K562 (cell line): ENCODE results near the gene CD300C. TPM values are rescaled to one million over a fixed set of nuclear protein-coding genes. Genes with fewer than 3 reads are reported as not detected.

Experiments used
- BHLHE40 ChIP-seq: IDR thresholded peaks from 2 replicates; pipeline ENCODE4 v1.6.1; 2011; ENCODE audit warnings: low read length, improper control_type of control experiment
- HCFC1 ChIP-seq: IDR thresholded peaks from 2 replicates; pipeline ENCODE4 v1.6.1; 2012; ENCODE audit warnings: low read depth, low read length, improper control_type of control experiment
- KAT7 ChIP-seq: sonication (generic); formaldehyde crosslinking; IDR thresholded peaks from 2 replicates; pipeline ENCODE4 v1.8.0; 2022; ENCODE audit warnings: missing genetic modification reagents, mild to moderate bottlenecking, borderline replicate concordance
- MTA3 ChIP-seq: fragments of 450-650 bp; formaldehyde crosslinking; IDR thresholded peaks from 2 replicates; pipeline ENCODE4 v1.6.1; 2017; ENCODE audit warnings: mild to moderate bottlenecking, borderline replicate concordance
- TEAD1 ChIP-seq, 2 experiments: fragments of 450-650 bp in 1 of 2; sonication (generic) in 1 of 2; formaldehyde crosslinking; IDR thresholded peaks; 2 replicates each; pipeline versions ENCODE4 v1.4.0 to v1.8.0; 2020 to 2022; ENCODE audit warnings: mild to moderate bottlenecking in 2 of 2, missing genetic modification reagents in 1 of 2
- ZNF431 ChIP-seq: sonication (generic); formaldehyde crosslinking; IDR thresholded peaks from 2 replicates; pipeline ENCODE4 v1.8.0; 2022; ENCODE audit warnings: mild to moderate bottlenecking, missing genetic modification reagents
- polyA plus RNA-seq, 8 experiments: library from polyadenylated mRNA; depleted of rRNA in 4 of 8; stranded (reverse) in 5 of 8; unstranded in 3 of 8; fragments of >200 nt; fragmentation: Nextera tagmentation in 2 of 8; fragmentation: Illumina TruSeq in 1 of 8; extraction: Ambion mirVana in 2 of 8; extraction: Trizol in 1 of 8; gene quantifications; 2 replicates each; pipeline versions ENCODE4 v1.2.1 to v1.2.3, GENCODE V29; 2011 to 2014; ENCODE audit warnings: inconsistent platforms in 1 of 8, missing spikeins in 1 of 8
- total RNA-seq, 7 experiments: library from RNA; depleted of rRNA in 6 of 7; stranded (reverse); fragments of >200 nt in 6 of 7; fragmentation: Illumina TruSeq in 2 of 7; extraction: Trizol in 2 of 7; gene quantifications; 2 replicates each; pipeline versions ENCODE4 v1.2.1 to v1.2.3, GENCODE V29; 2011 to 2021; ENCODE audit warnings: low replicate concordance in 1 of 7
- TF ChIP-seq, protein P1 (sequence below): fragments of 250-450 bp; sonication (Bioruptor Pico); IDR thresholded peaks from 2 replicates; pipeline ENCODE4 v1.4.0; 2020
- TF ChIP-seq, protein P2 (sequence below), 2 experiments: IDR thresholded peaks; 2 replicates each; pipeline ENCODE4 v1.6.1; 2011; ENCODE audit warnings: borderline replicate concordance in 1 of 2, control low read depth in 1 of 2, low read depth in 1 of 2, low read length in 1 of 2, mild to moderate bottlenecking in 1 of 2, mixed read lengths in 1 of 2, moderate library complexity in 1 of 2; ENCODE audit not compliant: insufficient read depth in 1 of 2, insufficient read length in 1 of 2, poor library complexity in 1 of 2, severe bottlenecking in 1 of 2; ENCODE audit errors: extremely low read depth in 1 of 2
- TF ChIP-seq, protein P3 (sequence below): fragments of 250-450 bp; sonication (Bioruptor Pico); IDR thresholded peaks from 2 replicates; pipeline ENCODE4 v1.4.0; 2020; ENCODE audit warnings: mild to moderate bottlenecking
- TF ChIP-seq, protein P4 (sequence below): IDR thresholded peaks from 2 replicates; pipeline ENCODE4 v1.6.1; 2014; ENCODE audit warnings: antibody characterized with exemption
- TF ChIP-seq, protein P5 (sequence below), 2 experiments: fragments of 450-650 bp in 1 of 2; sonication (generic) in 1 of 2; formaldehyde crosslinking in 1 of 2; IDR thresholded peaks; 2 replicates each; pipeline versions ENCODE4 v1.7.1 to v1.9.0; 2016 to 2022; ENCODE audit warnings: inconsistent platforms in 1 of 2, mild to moderate bottlenecking in 1 of 2, missing genetic modification reagents in 1 of 2

Gene CD300C
- total and polyA plus RNA-seq, 9 of the 15 experiments (the other 6 are each of a cell fraction or from before 2014, with no cell fraction given), result 0.04 to 0.16 (median 0.07) TPM; not detected in 6

DNA sequence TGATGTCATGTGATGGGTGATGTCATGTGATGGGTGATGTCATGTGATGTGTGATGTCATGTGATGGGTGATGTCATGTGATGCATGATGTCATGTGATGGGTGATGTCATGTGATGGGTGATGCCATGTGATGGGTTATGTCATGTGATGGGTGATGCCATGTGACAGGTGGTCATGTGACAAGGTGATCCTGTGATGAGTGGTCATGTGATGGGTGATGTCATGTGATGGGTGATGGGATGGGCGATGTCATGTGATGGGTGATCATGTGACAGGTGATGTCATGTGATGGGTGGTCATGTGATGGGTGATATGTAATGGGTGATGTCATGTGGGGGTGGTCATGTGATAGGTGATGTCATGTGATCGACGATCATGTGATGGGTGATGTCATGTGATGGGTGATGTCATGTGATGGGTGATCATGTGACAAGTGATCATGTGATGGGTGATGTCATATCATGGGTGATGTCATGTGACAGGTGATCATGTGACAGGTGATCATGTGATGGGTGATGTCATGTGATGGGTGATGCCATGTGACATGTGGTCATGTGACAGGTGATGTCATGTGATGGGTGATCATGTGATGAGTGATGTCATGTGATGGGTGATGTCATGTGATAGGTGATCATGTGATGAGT is 31.8 kb downstream of the CD300C start (continued):
- TF ChIP-seq ZNF431 (CRISPR knock-in tag), result peak; percentile 60; the same call in 1 of the 2 replicates
- TF ChIP-seq, protein P1, sequence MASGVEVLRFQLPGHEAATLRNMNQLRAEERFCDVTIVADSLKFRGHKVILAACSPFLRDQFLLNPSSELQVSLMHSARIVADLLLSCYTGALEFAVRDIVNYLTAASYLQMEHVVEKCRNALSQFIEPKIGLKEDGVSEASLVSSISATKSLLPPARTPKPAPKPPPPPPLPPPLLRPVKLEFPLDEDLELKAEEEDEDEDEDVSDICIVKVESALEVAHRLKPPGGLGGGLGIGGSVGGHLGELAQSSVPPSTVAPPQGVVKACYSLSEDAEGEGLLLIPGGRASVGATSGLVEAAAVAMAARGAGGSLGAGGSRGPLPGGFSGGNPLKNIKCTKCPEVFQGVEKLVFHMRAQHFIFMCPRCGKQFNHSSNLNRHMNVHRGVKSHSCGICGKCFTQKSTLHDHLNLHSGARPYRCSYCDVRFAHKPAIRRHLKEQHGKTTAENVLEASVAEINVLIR, result peak; percentile 54; the same call in 1 of the 2 replicates
- peak; percentile 95 for TF ChIP-seq MTA3
- TF ChIP-seq BHLHE40, result peak; percentile 57
- TF ChIP-seq, protein P2, sequence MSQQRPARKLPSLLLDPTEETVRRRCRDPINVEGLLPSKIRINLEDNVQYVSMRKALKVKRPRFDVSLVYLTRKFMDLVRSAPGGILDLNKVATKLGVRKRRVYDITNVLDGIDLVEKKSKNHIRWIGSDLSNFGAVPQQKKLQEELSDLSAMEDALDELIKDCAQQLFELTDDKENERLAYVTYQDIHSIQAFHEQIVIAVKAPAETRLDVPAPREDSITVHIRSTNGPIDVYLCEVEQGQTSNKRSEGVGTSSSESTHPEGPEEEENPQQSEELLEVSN (IDR thresholded peaks at IDR 0.05; ENCODE audit: borderline replicate concordance in 1 of 2, extremely low read depth in 1 of 2, insufficient read depth in 1 of 2, insufficient read length in 1 of 2, low read depth in 1 of 2, low read length in 1 of 2, poor library complexity in 1 of 2, severe bottlenecking in 1 of 2), result peak in 1 of 2 experiments; percentile 12
- TF ChIP-seq, protein P3, sequence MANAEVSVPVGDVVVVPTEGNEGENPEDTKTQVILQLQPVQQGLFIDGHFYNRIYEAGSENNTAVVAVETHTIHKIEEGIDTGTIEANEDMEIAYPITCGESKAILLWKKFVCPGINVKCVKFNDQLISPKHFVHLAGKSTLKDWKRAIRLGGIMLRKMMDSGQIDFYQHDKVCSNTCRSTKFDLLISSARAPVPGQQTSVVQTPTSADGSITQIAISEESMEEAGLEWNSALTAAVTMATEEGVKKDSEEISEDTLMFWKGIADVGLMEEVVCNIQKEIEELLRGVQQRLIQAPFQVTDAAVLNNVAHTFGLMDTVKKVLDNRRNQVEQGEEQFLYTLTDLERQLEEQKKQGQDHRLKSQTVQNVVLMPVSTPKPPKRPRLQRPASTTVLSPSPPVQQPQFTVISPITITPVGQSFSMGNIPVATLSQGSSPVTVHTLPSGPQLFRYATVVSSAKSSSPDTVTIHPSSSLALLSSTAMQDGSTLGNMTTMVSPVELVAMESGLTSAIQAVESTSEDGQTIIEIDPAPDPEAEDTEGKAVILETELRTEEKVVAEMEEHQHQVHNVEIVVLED, result no peak
- no peak for TF ChIP-seq KAT7 (CRISPR knock-in tag)
- TF ChIP-seq TEAD1 (CRISPR knock-in tag; IDR thresholded peaks at IDR 0.05), result 0 out of 4 replicates have a peak, but pooled peaks of 1 of the 2 experiments have one; percentile 12
- TF ChIP-seq, protein P4, sequence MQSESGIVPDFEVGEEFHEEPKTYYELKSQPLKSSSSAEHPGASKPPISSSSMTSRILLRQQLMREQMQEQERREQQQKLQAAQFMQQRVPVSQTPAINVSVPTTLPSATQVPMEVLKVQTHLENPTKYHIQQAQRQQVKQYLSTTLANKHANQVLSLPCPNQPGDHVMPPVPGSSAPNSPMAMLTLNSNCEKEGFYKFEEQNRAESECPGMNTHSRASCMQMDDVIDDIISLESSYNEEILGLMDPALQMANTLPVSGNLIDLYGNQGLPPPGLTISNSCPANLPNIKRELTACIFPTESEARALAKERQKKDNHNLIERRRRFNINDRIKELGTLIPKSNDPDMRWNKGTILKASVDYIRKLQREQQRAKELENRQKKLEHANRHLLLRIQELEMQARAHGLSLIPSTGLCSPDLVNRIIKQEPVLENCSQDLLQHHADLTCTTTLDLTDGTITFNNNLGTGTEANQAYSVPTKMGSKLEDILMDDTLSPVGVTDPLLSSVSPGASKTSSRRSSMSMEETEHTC, result peak; percentile 84
- TF ChIP-seq, protein P5, sequence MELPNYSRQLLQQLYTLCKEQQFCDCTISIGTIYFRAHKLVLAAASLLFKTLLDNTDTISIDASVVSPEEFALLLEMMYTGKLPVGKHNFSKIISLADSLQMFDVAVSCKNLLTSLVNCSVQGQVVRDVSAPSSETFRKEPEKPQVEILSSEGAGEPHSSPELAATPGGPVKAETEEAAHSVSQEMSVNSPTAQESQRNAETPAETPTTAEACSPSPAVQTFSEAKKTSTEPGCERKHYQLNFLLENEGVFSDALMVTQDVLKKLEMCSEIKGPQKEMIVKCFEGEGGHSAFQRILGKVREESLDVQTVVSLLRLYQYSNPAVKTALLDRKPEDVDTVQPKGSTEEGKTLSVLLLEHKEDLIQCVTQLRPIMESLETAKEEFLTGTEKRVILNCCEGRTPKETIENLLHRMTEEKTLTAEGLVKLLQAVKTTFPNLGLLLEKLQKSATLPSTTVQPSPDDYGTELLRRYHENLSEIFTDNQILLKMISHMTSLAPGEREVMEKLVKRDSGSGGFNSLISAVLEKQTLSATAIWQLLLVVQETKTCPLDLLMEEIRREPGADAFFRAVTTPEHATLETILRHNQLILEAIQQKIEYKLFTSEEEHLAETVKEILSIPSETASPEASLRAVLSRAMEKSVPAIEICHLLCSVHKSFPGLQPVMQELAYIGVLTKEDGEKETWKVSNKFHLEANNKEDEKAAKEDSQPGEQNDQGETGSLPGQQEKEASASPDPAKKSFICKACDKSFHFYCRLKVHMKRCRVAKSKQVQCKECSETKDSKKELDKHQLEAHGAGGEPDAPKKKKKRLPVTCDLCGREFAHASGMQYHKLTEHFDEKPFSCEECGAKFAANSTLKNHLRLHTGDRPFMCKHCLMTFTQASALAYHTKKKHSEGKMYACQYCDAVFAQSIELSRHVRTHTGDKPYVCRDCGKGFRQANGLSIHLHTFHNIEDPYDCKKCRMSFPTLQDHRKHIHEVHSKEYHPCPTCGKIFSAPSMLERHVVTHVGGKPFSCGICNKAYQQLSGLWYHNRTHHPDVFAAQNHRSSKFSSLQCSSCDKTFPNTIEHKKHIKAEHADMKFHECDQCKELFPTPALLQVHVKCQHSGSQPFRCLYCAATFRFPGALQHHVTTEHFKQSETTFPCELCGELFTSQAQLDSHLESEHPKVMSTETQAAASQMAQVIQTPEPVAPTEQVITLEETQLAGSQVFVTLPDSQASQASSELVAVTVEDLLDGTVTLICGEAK (IDR thresholded peaks at IDR 0.05), result no peak
- TF ChIP-seq, protein P5 (CRISPR knock-in tag; IDR thresholded peaks at IDR 0.05), result peak; percentile 51
- TF ChIP-seq HCFC1, result peak; percentile 33; the same call in 1 of the 2 replicates
